HG03558 (cell line): ENCODE measurements around the gene RAMAC.
"Not testable (repeated sequence)": the region's sequence is repeated elsewhere in the genome, so short reads cannot be mapped to it uniquely, and the experiment has no call there.

ENCODE experiments used
- ATAC-seq: cut with Tn5 transposase; IDR thresholded peaks from one replicate; pipeline ENCODE4 v1.9.1; 2021; ENCODE audit warnings: moderate number of reproducible peaks; ENCODE audit not compliant: unreplicated experiment; ENCODE audit errors: extremely low read depth

Gene RAMAC

GRCh38 chr15:82964890-82965289 lies 21.1 kb upstream of the RAMAC start:
- no peak for ATAC-seq

GRCh38 chr15:82966671-82967071 lies 19.3 kb upstream of the RAMAC start:
- peak; percentile 78 for ATAC-seq

- ATAC-seq = no peak
These were observed 17.9 kb upstream of the RAMAC start for GRCh38 chr15:82968066-82968465.

GRCh38 chr15:82969353-82969752 lies 16.7 kb upstream of the RAMAC start:
- no peak for ATAC-seq

GRCh38 chr15:82970078-82970686 lies 15.8 kb upstream of the RAMAC start:
- ATAC-seq = no peak

GRCh38 chr15:82970696-82971095 lies 15.3 kb upstream of the RAMAC start:
- ATAC-seq = no peak

- no peak for ATAC-seq
These were observed 14.6 kb upstream of the RAMAC start for GRCh38 chr15:82971218-82971984.

GRCh38 chr15:82972990-82973389 lies 13.0 kb upstream of the RAMAC start:
- ATAC-seq = no peak

GRCh38 chr15:82977076-82977475 lies 8.9 kb upstream of the RAMAC start:
- ATAC-seq = no peak

GRCh38 chr15:82978438-82978837 lies 7.6 kb upstream of the RAMAC start:
- ATAC-seq = no peak

- ATAC-seq = no peak
These were observed 6.3 kb upstream of the RAMAC start for GRCh38 chr15:82979726-82980125.

GRCh38 chr15:82980981-82981380 lies 5.0 kb upstream of the RAMAC start:
- no peak for ATAC-seq

- ATAC-seq = no peak
These were observed 401 bp downstream of the RAMAC start for GRCh38 chr15:82986442-82986780.

- ATAC-seq = no peak
These were observed 6.5 kb downstream of the RAMAC start for GRCh38 chr15:82992436-82992998.

- ATAC-seq = no peak
These were observed 7.1 kb downstream of the RAMAC start for GRCh38 chr15:82993144-82993543.

GRCh38 chr15:82995076-82995475 lies 9.1 kb downstream of the RAMAC start:
- ATAC-seq = no peak

- ATAC-seq = no peak
These were observed 9.9 kb downstream of the RAMAC start for GRCh38 chr15:82995938-82996337.

GRCh38 chr15:82999426-82999825 lies 13.4 kb downstream of the RAMAC start:
- no peak for ATAC-seq

- no peak for ATAC-seq
These were observed 14.1 kb downstream of the RAMAC start for GRCh38 chr15:82999905-83000671.

- ATAC-seq = not testable (repeated sequence)
These were observed 14.6 kb downstream of the RAMAC start for GRCh38 chr15:83000672-83001031.

- peak; percentile 42 for ATAC-seq
These were observed 24.8 kb downstream of the RAMAC start for GRCh38 chr15:83010709-83011270.
